ENCODE measurements around the gene SLC25A34.

The SLC25A34 gene

DNA sequence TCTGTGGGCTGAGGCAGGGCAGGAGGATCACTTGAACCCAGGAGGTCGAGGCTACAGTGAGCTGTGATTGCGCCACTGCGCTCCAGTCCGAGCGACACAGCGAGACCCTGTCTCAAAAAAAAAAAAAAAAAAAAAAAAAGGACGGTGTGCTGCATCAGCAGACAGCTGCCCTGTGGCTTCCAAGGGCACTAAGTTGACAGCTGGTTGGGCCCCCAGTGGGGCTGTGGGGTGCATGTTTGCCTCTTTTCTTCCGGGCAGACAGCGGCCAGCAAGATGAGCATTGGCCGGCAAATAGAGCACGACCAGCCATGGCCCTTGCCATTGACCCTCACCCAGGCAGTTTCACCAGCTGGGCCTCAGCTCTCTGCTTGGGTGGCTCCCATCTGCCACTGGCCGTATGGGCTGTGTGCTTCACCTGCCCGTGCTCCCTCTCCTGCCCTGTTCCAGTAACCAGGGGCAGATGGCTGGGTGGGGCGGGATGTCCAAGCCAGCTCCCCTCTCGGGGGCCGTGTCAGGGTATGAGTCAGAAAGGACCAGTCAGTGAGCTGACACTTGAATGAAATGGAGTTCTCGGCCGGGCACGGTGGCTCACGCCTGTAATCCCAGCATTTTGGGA lies 12.3 kb upstream of the SLC25A34 start:
- TF ChIP-seq, protein P1, sequence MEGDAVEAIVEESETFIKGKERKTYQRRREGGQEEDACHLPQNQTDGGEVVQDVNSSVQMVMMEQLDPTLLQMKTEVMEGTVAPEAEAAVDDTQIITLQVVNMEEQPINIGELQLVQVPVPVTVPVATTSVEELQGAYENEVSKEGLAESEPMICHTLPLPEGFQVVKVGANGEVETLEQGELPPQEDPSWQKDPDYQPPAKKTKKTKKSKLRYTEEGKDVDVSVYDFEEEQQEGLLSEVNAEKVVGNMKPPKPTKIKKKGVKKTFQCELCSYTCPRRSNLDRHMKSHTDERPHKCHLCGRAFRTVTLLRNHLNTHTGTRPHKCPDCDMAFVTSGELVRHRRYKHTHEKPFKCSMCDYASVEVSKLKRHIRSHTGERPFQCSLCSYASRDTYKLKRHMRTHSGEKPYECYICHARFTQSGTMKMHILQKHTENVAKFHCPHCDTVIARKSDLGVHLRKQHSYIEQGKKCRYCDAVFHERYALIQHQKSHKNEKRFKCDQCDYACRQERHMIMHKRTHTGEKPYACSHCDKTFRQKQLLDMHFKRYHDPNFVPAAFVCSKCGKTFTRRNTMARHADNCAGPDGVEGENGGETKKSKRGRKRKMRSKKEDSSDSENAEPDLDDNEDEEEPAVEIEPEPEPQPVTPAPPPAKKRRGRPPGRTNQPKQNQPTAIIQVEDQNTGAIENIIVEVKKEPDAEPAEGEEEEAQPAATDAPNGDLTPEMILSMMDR (IDR thresholded peaks at IDR 0.05; ENCODE audit: insufficient read depth, low read length): no peak
- TF ChIP-seq, protein P2, sequence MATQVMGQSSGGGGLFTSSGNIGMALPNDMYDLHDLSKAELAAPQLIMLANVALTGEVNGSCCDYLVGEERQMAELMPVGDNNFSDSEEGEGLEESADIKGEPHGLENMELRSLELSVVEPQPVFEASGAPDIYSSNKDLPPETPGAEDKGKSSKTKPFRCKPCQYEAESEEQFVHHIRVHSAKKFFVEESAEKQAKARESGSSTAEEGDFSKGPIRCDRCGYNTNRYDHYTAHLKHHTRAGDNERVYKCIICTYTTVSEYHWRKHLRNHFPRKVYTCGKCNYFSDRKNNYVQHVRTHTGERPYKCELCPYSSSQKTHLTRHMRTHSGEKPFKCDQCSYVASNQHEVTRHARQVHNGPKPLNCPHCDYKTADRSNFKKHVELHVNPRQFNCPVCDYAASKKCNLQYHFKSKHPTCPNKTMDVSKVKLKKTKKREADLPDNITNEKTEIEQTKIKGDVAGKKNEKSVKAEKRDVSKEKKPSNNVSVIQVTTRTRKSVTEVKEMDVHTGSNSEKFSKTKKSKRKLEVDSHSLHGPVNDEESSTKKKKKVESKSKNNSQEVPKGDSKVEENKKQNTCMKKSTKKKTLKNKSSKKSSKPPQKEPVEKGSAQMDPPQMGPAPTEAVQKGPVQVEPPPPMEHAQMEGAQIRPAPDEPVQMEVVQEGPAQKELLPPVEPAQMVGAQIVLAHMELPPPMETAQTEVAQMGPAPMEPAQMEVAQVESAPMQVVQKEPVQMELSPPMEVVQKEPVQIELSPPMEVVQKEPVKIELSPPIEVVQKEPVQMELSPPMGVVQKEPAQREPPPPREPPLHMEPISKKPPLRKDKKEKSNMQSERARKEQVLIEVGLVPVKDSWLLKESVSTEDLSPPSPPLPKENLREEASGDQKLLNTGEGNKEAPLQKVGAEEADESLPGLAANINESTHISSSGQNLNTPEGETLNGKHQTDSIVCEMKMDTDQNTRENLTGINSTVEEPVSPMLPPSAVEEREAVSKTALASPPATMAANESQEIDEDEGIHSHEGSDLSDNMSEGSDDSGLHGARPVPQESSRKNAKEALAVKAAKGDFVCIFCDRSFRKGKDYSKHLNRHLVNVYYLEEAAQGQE (IDR thresholded peaks at IDR 0.05; ENCODE audit: insufficient replicate concordance, low read depth): no peak
- TF ChIP-seq POLR2AphosphoS5 (IDR thresholded peaks at IDR 0.05; ENCODE audit: low read depth) (no peak), GABPA (IDR thresholded peaks at IDR 0.05; ENCODE audit: low read depth) (no peak), SPI1 (IDR thresholded peaks at IDR 0.05; ENCODE audit: borderline replicate concordance, low read depth) (no peak)
- Histone ChIP-seq H3K27me3 (ENCODE audit: insufficient read depth, poor library complexity, severe bottlenecking) (no peaks in the 10 kb centered on the region), H3K4me3 (replicated peaks; ENCODE audit: insufficient read depth, low read length) (no peak overlapping the region), H3K27ac (replicated peaks) (no peak overlapping the region)
- no peak for DNase-seq (ENCODE audit: low read depth in 1 of 2, low spot score in 1 of 2)

GRCh38 chr1:15724949-15725880 lies 10.8 kb upstream of the SLC25A34 start:
- Histone ChIP-seq H3K4me3 (replicated peaks; ENCODE audit: insufficient read depth, low read length) (no peak overlapping the region), H3K27ac (replicated peaks) (no peak overlapping the region), H3K27me3 (ENCODE audit: insufficient read depth, poor library complexity, severe bottlenecking) (no peaks in the 10 kb centered on the region)
- TF ChIP-seq POLR2AphosphoS5 (IDR thresholded peaks at IDR 0.05; ENCODE audit: low read depth) (no peak), SPI1 (IDR thresholded peaks at IDR 0.05; ENCODE audit: borderline replicate concordance, low read depth) (no peak), GABPA (IDR thresholded peaks at IDR 0.05; ENCODE audit: low read depth) (no peak)
- TF ChIP-seq, protein P2 (IDR thresholded peaks at IDR 0.05; ENCODE audit: insufficient replicate concordance, low read depth): no peak
- TF ChIP-seq, protein P1 (IDR thresholded peaks at IDR 0.05; ENCODE audit: insufficient read depth, low read length): no peak
- DNase-seq (ENCODE audit: low read depth in 1 of 2, low spot score in 1 of 2): no peak

GRCh38 chr1:15726508-15726907 lies 9.6 kb upstream of the SLC25A34 start:
- TF ChIP-seq POLR2AphosphoS5 (IDR thresholded peaks at IDR 0.05; ENCODE audit: low read depth) (no peak), SPI1 (IDR thresholded peaks at IDR 0.05; ENCODE audit: borderline replicate concordance, low read depth) (no peak), GABPA (IDR thresholded peaks at IDR 0.05; ENCODE audit: low read depth) (no peak)
- TF ChIP-seq, protein P2 (IDR thresholded peaks at IDR 0.05; ENCODE audit: insufficient replicate concordance, low read depth): no peak
- TF ChIP-seq, protein P1 (IDR thresholded peaks at IDR 0.05; ENCODE audit: insufficient read depth, low read length): no peak
- Histone ChIP-seq H3K27ac (replicated peaks) (no peak overlapping the region), H3K27me3 (ENCODE audit: insufficient read depth, poor library complexity, severe bottlenecking) (no peaks in the 10 kb centered on the region), H3K4me3 (replicated peaks; ENCODE audit: insufficient read depth, low read length) (no peak overlapping the region)
- DNase-seq (ENCODE audit: low read depth in 1 of 2, low spot score in 1 of 2): no peak

Data from HL-60 (cell line).